Inferior parietal cortex (tissue), 1 donor: Measurements from ENCODE around the gene DCUN1D5.

ENCODE experiments used
- DNase-seq: peaks from one replicate; pipeline ENCODE4 v3.0.0-alpha.2; 2016; ENCODE audit errors: extremely low spot score

DCUN1D5 gene

GRCh38 chr11:103091801-103092524 lies at the start of gene DCUN1D5:
Gene DCUN1D5, minus strand, starts transcription at chr11:103092160. Its CDS starts 288 bp downstream, at chr11:103091872.
- DNase-seq: peak; percentile 97

GRCh38 chr11:103125462-103125861 lies 33.5 kb upstream of the DCUN1D5 start:
- DNase-seq: no peak

- no peak for DNase-seq
Observed at GRCh38 chr11:103114836-103115235, 22.9 kb upstream of the DCUN1D5 start.

GRCh38 chr11:103112364-103112763 lies 20.4 kb upstream of the DCUN1D5 start:
- no peak for DNase-seq

GRCh38 chr11:103111400-103111799 lies 19.4 kb upstream of the DCUN1D5 start:
- no peak for DNase-seq

GRCh38 chr11:103110391-103110790 lies 18.4 kb upstream of the DCUN1D5 start:
- no peak for DNase-seq

GRCh38 chr11:103109818-103110388 lies 17.9 kb upstream of the DCUN1D5 start:
- DNase-seq: no peak

- DNase-seq: peak; percentile 84
Observed at GRCh38 chr11:103108933-103109817, 17.2 kb upstream of the DCUN1D5 start, which contains the start of gene DYNC2H1. Gene DYNC2H1, plus strand, starts transcription at chr11:103109426. Its CDS starts 149 bp downstream, at chr11:103109575.

GRCh38 chr11:103097279-103097678 lies 5.3 kb upstream of the DCUN1D5 start:
- DNase-seq: no peak

- DNase-seq: no peak
Observed at GRCh38 chr11:103091064-103091800, 728 bp downstream of the DCUN1D5 start.

GRCh38 chr11:103086461-103086860 lies 5.5 kb downstream of the DCUN1D5 start:
- no peak for DNase-seq

GRCh38 chr11:103085758-103086365 lies 6.1 kb downstream of the DCUN1D5 start:
- DNase-seq: no peak

- no peak for DNase-seq
Observed at GRCh38 chr11:103079833-103080232, 12.1 kb downstream of the DCUN1D5 start.

- DNase-seq: no peak
Observed at GRCh38 chr11:103078710-103079109, 13.2 kb downstream of the DCUN1D5 start.

GRCh38 chr11:103077554-103077953 lies 14.4 kb downstream of the DCUN1D5 start:
- DNase-seq: no peak

- no peak for DNase-seq
Observed at GRCh38 chr11:103076361-103076760, 15.6 kb downstream of the DCUN1D5 start.

GRCh38 chr11:103071008-103071407 lies 21.0 kb downstream of the DCUN1D5 start:
- DNase-seq: no peak

- DNase-seq: no peak
Observed at GRCh38 chr11:103070142-103070541, 21.8 kb downstream of the DCUN1D5 start.

GRCh38 chr11:103069367-103069766 lies 22.6 kb downstream of the DCUN1D5 start:
- DNase-seq: no peak

- no peak for DNase-seq
Observed at GRCh38 chr11:103067118-103067517, 24.8 kb downstream of the DCUN1D5 start.

- DNase-seq: no peak
Observed at GRCh38 chr11:103061656-103062055, 30.3 kb downstream of the DCUN1D5 start.
